HG02840 (cell line): ENCODE data around the gene RPS2.
"Not testable (repeated sequence)": the region's sequence is repeated elsewhere in the genome, so short reads cannot be mapped to it uniquely, and the experiment has no call there.

Experiments used
- ATAC-seq: cut with Tn5 transposase; IDR thresholded peaks from one replicate; pipeline ENCODE4 v1.9.1; 2021; ENCODE audit warnings: mild to moderate bottlenecking, moderate library complexity, moderate number of reproducible peaks; ENCODE audit not compliant: unreplicated experiment, low FRiP score

The RPS2 gene

GRCh38 chr16:1924095-1924494 is 40.5 kb downstream of the RPS2 start:
- no peak for ATAC-seq

DNA sequence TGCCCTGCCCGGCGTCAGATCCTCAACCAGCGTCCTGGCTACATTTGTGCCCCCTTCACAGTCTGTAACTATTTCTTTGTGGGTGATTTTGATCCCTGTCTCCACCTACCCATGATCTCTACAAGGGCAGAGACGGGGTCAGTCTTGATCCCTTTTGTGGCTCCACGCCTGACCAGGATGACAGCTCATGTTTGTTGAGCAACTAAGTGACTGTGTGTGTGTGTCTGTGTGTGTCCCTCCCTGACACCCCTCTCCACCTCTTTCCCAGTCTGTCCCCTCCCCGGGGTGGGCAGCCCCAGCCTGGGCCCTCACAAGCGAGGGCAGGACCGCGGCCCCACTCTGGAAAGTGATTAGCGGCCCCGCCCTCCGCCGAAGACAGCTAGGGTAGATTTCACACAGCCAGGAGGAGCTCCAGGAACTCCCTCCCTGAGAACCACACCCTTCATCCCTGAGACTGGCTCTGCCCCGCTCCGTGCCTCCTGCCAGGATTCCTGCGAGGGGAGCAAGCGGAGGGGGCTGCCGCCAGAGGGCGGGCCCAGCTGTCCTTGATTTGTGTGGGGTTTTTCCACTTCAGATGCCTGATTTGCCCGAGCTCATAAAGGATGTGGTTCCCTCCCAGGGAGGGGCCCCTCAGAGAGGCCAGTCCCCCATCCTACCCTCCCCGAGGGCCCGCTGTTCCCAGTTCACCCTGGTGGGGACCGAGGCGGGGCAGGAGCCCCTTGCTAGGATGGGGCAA is 41.2 kb downstream of the RPS2 start:
- no peak for ATAC-seq

DNA sequence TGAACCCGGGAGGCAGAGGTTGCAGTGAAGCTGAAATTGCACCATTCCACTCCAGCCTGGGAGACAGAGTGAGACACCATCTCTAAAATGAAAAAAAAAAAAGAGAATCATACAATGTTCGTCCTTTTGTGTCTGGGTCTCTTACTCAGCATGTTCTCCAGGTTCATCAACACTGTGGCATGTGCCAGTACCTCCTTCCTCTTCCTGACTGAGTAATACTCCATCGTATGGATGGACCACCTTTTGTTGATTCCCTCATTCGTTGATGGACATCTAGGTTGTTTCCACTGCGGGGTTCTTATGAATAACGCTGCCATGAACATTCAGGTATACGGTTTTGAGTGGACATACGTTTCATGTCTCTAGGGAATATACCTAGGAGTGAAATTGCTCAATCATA is 42.3 kb downstream of the RPS2 start:
- no peak for ATAC-seq

DNA sequence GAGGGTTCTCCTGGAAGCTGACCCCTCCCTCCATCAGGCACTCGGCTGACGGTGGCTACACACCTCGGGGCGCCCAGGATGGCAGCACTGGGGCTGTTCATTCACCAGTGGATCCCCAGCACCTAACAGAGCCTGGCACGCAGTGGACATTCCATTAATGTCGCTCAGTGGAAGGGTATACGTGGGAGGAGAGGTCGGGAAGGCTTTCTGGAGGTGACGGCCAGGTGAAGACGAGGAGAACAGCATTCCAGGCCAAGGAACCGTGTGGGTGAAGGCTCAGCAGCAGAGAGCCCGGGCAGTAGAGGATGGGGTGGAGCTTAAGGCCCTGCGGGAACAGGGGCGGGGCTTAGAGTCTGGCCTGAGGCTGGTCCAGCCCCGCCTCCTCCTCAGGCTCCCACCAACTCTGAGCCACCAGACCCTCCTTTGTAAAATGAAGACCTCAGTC is 43.9 kb downstream of the RPS2 start:
- ATAC-seq = no peak

DNA sequence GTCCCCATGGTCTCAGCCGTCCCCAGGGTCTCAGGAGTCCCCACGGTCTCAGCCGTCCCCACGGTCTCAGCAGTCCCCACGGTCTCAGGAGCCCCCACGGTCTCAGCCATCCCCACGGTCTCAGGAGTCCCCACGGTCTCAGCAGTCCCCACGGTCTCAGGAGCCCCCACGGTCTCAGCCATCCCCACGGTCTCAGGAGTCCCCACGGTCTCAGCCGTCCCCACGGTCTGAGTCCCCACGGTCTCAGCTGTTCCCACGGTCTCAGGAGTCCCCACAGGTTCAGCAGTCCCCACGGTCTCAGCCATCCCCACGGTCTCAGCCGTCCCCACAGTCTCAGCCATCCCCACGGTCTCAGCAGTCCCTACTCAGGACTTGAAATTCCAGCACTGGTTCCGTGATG is 44.5 kb downstream of the RPS2 start:
- ATAC-seq = not testable (repeated sequence)

GRCh38 chr16:1919327-1919998 is 45.2 kb downstream of the RPS2 start:
- no peak for ATAC-seq

GRCh38 chr16:1918351-1919326 is 46.0 kb downstream of the RPS2 start, which contains the start of gene HS3ST6:
Gene HS3ST6, minus strand, starts transcription at chr16:1918415. Its CDS starts 92 bp downstream, at chr16:1918323.
- ATAC-seq = no peak

DNA sequence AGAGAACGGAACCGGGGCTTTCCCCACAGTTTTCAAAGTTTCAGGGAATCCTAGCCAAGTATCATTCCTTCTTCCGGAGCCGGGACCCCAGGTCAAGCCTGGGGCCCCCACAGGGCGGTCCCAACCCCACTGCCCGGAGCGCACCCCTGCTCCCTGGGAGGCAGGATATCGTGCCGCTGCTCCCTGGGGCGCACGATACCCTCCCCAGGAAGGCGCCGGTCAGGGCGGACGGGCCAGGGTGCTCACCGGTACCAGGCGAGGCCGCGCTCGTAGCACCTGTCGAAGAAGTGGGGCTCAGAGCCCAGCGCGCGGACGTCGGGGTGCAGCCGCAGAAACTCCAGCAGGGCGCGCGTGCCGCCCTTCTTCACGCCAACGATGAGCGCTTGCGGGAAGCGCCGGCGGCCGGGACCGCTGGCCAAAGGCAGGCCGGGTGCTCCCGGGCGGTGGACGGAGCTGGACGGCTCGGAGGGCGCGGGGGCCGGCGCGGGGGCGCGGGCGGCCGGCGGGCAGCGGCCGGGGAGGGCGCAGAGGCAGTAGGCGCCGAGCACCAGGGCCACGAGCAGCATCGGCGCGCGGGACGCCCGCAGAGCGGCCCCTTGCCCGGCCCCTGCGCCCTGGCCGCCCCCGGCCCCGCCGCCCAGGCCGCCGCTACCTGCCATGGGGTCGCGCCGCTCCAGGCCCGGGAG is 46.8 kb downstream of the RPS2 start:
- ATAC-seq = no peak

DNA sequence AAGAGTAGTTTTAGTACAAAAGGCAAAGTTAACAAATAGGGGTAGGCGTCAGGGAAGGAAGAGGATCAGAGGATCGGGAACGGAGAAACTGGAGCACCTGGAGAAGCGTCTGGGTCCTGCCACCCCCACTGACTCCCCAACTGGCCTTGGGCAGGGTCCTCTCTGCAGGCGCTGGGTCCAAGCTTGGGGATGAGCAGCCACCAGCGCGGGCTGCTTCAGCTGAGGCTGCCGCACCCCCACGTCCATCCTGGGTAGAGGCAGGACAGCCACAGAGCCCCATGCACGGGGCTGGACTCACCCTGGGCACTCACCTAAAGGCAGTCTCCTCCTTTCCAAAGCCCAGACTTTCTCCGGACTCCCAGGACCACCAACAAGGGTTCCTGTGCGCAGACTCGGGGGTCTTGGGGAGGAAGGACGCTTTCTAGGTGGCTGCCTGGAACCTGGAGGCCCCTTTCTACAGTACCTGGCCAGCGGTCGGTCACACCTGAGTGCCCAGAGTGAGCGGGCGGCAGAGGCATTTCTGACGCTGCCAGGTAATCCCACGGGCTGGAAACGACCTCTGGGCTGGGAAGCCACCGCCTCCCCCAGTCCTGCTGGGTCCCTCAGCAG is 47.5 kb downstream of the RPS2 start:
- ATAC-seq = no peak

- ATAC-seq = no peak
Measured at GRCh38 chr16:1916640-1916990, 48.0 kb downstream of the RPS2 start.

GRCh38 chr16:1915732-1916639 is 48.6 kb downstream of the RPS2 start:
- ATAC-seq = no peak

DNA sequence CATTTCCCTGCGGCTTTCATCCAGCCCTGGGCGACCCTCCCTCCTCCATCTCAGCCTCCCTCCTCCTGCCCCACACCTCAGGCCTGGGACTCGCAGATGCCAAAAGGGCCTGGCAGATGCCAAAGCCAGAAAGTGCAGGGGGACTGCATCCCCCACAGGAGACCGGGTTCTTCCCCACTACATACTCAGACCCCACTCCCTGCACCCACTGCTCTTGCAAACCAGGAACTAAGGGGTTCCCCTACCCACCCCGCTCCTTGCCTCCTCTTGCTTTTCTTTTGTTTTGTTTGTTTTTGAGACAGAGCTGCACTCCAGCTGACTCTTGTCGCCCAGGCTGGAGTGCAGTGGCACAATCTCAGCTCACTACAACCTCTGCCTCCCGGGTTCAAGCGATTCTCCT is 49.6 kb downstream of the RPS2 start:
- no peak for ATAC-seq

DNA sequence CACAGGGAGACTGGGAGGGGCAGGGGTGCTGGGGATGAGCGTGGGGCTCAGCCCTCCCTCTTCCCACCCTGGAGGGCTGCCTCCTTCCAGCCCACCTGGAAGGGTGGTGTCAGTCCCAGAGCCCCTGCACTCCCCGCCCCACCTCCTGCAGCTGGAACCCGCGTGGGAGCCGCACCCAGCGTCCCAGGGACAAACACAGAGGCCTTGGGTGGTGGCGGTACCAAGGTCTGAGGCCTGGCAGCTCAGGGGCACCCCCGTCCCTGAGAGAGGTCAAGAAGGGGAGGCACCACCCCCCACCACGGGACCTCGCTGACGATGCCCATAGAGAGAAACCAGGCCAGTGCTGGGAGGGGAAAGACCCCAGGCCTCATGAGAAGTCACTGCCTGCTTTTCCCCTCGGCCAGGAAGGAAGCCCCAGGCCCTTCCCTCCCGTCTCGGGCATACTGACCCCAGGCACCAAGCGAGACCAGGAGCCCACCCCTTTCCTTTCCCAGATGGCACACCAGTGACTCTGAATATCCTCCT is 50.5 kb downstream of the RPS2 start:
- no peak for ATAC-seq

DNA sequence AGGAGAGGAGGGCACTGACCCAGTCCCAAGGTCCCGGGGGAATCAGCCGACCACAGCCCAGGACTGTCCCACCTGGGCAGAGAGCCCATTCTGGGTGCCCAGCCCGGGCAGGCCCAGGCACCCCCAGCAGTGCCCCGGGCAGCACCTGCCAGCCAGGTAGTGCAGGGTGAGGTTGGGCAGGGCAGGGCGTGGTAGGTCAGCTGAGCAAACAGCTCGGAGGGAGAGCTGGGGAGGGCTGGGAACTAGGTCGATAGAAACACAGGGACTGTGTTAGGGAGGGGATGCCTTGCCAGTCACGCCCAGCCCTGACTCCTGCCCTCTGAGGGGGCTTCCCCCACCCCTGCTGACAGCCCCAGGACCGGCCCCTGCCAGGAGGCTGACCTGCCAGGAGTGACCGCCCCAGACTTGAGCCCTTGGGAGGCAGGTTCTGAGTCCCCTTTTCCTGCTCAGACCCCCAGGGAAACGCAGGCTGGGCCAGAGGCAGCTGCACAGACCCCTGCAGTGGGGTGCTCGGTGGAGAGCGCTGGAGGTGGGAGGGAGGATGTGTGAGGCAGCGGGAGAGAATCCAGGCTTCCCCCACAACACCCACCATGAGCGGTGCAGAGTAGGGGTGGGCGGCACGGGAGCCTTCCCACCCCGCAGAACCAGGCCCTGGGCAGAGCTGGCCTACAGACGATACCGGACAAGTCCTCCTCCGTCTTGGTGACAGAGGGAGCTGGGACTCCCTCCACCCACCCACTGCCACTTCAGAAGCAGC is 51.1 kb downstream of the RPS2 start:
- ATAC-seq = no peak

DNA sequence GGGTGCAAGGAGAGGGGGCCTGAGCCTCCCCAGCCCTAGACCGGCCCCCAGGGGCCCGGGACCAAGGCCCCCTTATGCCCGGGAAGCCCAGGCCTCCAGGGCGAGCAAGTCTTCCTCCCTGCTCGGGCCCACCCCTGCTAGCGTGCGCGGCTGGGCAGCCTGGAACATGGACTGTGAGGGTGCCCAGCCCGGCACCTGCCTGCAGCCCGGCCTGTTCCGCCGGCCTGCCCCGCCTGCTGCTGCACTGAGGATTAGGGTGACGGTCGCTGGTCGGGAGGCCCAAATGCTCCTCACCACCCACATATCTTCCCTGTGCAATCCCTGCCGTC is 52.4 kb downstream of the RPS2 start:
- ATAC-seq = no peak
